T1000 (cell line): Measurements from ENCODE around the gene ZNF593OS.

Experiments used
- DNase-seq: peaks from one replicate; lab custom pipeline; 2025; ENCODE audit warnings: mixed read lengths; lab: John Stamatoyannopoulos, UW

ZNF593OS gene

GRCh38 chr1:26158908-26159742, 12.5 kb downstream of the ZNF593OS start, which contains the start of gene FAM110D:
Gene FAM110D (plus strand): TSS chr1:26159079. CDS start chr1:26161292, 2,213 bp downstream.
- no peak for DNase-seq

GRCh38 chr1:26158271-26158907, 13.2 kb downstream of the ZNF593OS start:
- no peak for DNase-seq

- DNase-seq: no peak
Observed at GRCh38 chr1:26156285-26157038, 15.2 kb downstream of the ZNF593OS start.

- DNase-seq: no peak
Observed at GRCh38 chr1:26155370-26156284, 16.0 kb downstream of the ZNF593OS start.

- no peak for DNase-seq
Observed at GRCh38 chr1:26154750-26155149, 16.9 kb downstream of the ZNF593OS start.

- no peak for DNase-seq
Observed at GRCh38 chr1:26153966-26154532, 17.6 kb downstream of the ZNF593OS start.

GRCh38 chr1:26148887-26149286, 22.7 kb downstream of the ZNF593OS start:
- no peak for DNase-seq

- no peak for DNase-seq
Observed at GRCh38 chr1:26145960-26146294, 25.7 kb downstream of the ZNF593OS start.

GRCh38 chr1:26145041-26145959, 26.3 kb downstream of the ZNF593OS start:
- peak; percentile 48 for DNase-seq

- no peak for DNase-seq
Observed at GRCh38 chr1:26142159-26142558, 29.5 kb downstream of the ZNF593OS start.

GRCh38 chr1:26138974-26139558, 32.6 kb downstream of the ZNF593OS start:
- no peak for DNase-seq

GRCh38 chr1:26134466-26134865, 37.2 kb downstream of the ZNF593OS start:
- no peak for DNase-seq

- DNase-seq: no peak
Observed at GRCh38 chr1:26132834-26133167, 38.8 kb downstream of the ZNF593OS start.

GRCh38 chr1:26132128-26132833, 39.4 kb downstream of the ZNF593OS start:
- no peak for DNase-seq

- DNase-seq: no peak
Observed at GRCh38 chr1:26130695-26131094, 40.9 kb downstream of the ZNF593OS start.

- DNase-seq: no peak
Observed at GRCh38 chr1:26129778-26130177, 41.9 kb downstream of the ZNF593OS start.

- no peak for DNase-seq
Observed at GRCh38 chr1:26127235-26128163, 44.1 kb downstream of the ZNF593OS start.
